Lower leg skin (tissue), 3 donors: ENCODE results near the gene APOBEC3G.

Source experiments
- POLR2A ChIP-seq, 2 donors: fragments of 450-650 bp; IDR thresholded peaks; one replicate each; pipeline ENCODE4 v1.6.1; 2016 to 2017; ENCODE audit warnings: antibody characterized with exemption in 2 of 2, mild to moderate bottlenecking in 1 of 2, moderate library complexity in 1 of 2
- TF ChIP-seq, protein P1 (sequence below), 3 donors: fragments of 450-650 bp; IDR thresholded peaks; one replicate each; pipeline ENCODE4 v1.5.1; 2016; ENCODE audit warnings: antibody characterized with exemption in 3 of 3, mild to moderate bottlenecking in 3 of 3, moderate library complexity in 2 of 3

DNA sequence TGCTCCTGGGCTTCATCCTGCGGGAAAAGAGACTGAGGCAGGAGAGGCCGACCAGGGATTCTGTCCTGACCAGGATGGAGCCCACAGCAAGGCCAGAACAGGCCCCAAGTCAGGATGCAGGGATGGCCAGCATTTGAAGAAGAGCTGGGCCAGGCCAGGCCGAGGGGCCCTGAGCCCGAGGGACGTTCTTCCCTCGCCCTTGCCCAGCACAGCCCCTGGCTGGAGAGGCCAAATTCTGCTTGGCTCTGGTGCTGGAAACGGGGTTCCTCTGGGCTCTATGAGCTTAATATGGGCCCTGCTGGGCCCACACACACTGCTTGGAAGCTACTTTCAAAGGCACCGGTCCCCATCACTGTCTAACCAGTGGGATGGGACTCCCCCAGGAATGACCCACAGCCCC is 7.6 kb downstream of the APOBEC3G start:
- no peak for TF ChIP-seq POLR2A (IDR thresholded peaks at IDR 0.05)
- TF ChIP-seq, protein P1, sequence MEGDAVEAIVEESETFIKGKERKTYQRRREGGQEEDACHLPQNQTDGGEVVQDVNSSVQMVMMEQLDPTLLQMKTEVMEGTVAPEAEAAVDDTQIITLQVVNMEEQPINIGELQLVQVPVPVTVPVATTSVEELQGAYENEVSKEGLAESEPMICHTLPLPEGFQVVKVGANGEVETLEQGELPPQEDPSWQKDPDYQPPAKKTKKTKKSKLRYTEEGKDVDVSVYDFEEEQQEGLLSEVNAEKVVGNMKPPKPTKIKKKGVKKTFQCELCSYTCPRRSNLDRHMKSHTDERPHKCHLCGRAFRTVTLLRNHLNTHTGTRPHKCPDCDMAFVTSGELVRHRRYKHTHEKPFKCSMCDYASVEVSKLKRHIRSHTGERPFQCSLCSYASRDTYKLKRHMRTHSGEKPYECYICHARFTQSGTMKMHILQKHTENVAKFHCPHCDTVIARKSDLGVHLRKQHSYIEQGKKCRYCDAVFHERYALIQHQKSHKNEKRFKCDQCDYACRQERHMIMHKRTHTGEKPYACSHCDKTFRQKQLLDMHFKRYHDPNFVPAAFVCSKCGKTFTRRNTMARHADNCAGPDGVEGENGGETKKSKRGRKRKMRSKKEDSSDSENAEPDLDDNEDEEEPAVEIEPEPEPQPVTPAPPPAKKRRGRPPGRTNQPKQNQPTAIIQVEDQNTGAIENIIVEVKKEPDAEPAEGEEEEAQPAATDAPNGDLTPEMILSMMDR (IDR thresholded peaks at IDR 0.05) = no peak
